GM18511 (cell line): ENCODE measurements around the gene HRH1.
"Not testable (repeated sequence)": the region's sequence is repeated elsewhere in the genome, so short reads cannot be mapped to it uniquely, and the experiment has no call there.

Source experiments
- ATAC-seq: cut with Tn5 transposase; IDR thresholded peaks from one replicate; pipeline ENCODE4 v1.9.1; 2021; ENCODE audit warnings: mild to moderate bottlenecking, moderate library complexity; ENCODE audit not compliant: unreplicated experiment

The HRH1 gene

DNA sequence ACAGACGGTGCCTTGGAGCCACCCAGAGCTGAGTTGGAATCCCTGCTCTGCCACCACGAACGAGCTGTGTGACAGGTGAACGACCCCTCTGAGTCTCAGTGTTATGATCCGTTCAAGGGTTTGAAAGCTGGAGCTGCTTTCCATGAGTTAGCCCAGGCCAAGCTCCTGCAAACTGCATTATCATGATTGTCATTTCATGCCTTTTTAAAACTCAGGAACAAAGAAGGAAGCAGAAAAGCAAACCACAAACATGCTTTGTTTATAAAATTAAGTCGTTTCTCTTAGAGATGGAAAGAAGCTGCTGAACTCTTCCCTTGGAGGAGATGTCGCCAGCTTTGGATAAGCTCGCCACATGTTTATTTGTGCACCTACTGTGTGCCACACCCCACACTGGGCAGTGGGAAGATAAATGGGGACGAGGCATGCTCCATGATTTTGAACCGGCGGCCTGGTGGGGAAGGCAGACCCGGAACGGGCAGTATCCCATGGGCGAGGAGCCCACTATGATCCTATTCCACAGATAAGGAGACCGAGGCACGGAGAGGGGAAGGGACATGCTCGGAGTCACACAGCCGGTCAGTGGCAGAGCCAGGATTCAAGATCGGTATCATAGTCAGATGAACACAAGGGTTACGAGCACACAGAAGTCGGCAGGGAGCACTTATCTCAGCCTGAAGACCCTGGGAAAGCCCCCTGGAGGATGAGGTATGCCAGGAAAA lies 15.9 kb downstream of the HRH1 start:
- no peak for ATAC-seq

DNA sequence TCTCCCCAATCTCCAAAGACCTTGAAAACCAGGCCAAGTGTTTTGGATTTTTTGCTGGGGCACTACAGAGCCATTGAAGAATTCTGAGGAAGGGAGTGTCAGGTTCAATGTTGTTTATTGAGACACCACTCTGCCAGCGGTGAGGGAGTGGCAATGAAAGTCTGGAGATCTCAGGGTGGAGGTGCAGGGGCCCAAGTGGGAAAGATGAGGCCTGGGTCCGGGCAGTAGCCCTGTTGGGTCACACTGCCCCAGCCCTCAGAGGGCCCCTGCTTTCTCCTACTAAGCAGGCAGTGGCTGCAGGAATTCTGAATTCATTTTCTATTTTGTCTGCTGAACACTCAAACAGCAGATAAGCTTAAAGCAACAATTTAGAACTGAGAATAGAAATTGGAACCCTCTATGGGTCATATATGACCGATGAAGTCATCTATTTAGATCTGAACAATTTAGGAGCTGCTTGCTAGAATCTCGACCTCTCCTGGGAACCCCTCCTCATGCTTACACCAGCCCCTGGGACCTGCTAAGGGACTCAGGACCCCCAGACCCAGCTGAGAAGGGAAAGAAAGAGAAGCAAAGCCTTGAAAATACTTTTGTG lies 17.9 kb downstream of the HRH1 start:
- no peak for ATAC-seq

DNA sequence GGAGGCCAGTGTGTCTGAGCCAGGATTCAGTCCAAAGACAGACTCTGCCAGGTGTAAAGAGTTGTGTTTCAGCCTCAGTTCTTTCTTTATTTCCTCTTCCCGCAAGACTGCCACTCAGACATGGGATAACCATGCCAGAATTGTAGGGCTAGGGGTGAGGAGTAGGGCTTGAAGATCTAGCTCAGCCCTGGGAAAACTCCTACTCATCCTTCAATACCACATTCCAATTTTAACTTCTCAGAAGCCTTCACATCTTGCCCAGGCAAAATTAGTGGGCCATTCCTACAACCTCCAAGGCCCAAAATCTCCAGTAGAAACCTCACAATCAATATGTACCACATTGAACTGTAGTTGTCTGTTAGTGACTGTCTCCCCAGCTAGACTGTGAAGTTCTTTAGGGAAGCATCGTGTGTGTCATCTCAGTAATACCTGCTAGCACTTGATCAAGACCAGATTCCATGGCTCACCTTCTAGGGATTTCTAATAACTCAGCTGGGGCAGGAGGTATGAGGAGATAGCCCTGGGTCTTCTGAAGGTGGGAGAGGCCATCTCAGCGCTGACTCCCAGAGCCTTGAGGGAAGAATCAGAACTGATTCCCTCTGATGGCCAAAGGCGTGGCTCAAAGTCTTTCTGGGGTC lies 19.7 kb downstream of the HRH1 start:
- no peak for ATAC-seq

DNA sequence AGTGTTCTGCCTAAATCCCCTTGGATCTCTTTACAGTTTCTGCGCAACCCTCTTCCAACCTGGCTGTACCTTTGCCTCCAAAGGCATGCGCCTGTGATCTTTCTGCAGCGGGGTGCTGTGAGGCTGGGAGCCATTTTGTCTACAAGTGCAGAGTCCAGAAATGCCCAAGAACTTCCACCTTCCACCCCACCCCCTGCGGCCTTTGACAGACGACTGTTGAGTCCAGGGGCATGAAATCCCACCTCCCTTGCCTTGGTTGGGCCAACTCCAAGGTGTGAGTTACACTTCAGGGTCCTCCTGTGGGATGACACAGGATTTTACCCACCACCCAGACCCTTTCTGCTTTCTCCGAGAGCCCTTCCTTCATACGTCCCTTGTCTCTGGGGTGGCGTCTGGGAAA lies 24.1 kb downstream of the HRH1 start:
- no peak for ATAC-seq

DNA sequence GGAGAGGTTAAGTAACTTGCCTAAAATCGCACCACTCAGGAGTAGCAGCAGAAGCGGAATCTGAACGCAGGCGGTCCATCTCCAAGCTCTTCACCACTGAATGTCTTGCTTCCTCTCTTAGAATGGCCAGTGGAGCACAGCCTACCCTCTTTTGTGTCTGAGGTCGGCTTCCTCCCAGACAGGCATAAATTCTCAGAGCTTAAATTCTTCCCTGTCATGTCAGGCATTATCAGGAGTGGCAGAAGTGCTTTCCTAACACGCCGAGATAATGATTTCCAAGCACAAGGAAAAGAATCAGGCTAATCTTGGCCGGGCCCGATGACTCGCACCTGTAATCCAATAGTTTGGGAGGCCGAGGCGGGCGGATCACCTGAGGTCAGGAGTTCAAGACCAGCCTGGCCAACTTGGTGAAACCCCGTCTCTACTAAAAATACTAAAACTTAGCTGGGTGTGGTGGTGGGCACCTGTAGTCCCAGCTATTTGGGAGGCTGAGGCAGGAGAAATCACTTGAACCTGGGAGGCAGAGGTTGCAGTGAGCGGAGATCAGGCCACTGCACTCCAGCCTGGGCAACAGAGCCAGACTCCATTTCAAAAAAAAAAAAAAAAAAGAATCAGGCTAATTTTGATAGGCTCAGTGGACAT lies 30.2 kb downstream of the HRH1 start:
- not testable (repeated sequence) for ATAC-seq

DNA sequence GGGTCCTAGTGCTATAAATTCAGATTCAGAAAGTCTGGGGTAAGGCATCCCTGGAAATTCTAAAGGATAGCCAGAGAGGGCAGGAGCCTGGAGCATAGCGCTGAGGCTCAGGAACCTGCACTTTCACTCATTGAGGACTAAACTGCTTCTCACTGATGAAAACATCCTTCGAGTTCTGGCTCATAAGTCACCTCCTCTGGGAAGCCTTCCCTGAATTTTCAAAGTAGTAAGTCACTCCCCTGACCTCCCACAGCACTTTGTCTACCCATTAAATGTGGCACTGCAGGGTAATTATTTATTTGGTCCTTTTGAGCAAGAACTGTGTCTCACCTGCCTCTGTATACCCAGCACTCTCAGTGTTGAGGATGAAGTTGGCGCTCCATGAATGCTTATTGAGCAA lies 30.9 kb downstream of the HRH1 start:
- ATAC-seq: no peak

DNA sequence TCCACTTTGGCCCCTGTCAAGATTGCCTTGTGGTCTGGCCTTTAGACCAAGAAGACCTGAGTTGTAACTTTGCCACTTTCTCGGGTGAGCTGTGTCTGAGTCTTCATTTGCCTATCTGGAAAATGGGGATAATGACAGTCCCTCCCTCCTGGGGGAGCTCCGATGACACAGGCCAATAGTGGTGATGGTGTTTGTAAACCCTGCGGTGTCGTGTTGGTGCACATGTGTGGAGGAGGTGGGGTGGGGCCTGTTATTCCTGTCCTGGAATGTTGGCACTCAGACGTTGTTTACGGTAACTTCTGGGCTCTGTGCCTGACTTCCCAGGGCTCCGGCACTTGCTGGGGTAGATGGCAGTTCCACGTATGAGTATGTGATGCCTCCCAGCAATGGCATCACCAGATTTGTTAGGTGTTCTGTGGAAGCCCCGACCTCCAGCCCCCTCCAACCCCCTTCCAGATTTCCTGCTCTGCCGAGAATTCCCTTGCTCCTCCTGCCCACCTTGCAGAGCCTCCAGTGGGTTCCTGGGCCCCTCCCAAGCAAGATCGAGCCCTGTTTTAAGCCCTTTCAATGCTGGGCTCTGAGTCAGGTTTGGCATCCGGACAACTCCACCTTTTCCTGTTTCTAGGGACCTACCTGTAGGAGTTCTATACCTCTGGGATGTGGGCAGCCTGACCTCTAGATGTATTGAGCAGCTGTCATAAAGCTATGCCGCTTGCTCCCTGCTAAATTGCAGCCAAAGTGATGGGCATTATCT lies 31.4 kb downstream of the HRH1 start:
- no peak for ATAC-seq

DNA sequence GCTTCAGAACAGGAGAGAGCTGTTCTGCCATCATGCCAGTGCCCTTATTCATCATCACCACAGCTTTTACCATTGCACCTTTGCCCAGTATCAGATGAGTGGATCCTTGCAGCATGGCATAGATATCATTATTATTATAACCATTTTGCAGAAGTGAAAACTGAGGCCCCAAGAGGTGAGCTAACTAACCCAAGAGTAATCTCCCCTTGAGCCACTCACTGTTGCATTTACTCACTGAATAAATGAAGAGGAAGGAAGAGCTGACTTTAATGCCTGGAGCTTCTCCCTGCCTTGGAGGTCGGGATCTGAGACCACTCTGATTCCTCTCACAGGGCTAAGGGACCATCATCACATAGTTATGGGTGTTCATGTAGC lies 32.0 kb downstream of the HRH1 start:
- ATAC-seq: no peak

DNA sequence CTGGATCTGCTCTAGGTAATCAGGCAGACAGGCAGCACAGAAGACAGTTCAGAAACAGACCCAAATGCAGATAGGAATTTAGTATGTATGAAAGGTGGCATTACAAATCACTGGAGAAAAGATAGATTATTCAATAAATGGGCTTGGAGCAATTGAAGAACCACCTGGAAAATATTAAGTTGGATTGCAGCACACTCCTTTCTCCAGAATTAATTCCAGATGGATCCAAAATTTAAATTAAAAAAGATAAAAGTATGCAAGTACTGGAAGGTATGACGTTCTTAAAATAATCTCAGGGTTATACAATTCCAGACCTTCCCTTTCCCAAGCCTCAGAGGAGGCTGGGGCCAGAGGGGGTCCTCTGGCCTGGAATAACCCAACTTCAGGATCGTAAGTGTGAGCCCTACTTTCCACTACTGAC lies 32.5 kb downstream of the HRH1 start:
- no peak for ATAC-seq

DNA sequence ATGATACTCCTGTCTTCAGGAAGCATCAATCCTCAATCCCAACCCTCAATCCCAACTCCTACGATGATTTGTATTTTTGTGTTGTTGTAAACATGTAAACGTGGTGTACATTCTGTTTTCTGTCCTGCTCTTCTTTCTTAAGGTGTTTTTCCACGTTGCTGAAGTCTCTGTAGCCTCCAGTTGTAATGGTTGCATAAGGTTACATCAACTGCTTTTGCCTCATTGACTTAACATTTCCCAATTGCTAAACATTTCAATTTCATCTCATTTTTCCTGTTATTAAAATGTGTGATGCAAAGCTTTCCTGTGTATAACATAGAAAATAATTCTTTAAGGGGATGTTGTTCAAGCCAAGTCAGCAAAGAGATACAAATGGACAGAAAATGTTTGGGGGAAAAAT lies 33.4 kb downstream of the HRH1 start:
- ATAC-seq: no peak

DNA sequence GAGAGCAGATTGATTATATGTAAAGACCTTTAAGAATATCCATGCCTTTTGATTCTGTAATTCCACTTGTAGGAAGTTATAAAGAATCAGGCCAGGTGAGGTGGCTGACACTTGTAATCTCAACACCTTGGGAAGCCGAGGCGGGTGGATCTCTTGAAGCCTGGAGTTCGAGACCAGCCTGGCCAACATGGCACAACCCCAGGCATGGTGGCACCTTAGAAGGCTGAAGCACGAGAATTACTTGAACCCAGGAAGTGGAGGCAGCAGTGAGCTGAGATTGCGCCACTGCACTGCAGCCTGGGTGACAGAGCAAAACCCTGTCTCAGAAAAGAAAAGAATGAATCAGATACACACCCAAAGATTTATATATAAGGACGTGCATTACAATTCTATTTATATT lies 33.9 kb downstream of the HRH1 start:
- no peak for ATAC-seq

DNA sequence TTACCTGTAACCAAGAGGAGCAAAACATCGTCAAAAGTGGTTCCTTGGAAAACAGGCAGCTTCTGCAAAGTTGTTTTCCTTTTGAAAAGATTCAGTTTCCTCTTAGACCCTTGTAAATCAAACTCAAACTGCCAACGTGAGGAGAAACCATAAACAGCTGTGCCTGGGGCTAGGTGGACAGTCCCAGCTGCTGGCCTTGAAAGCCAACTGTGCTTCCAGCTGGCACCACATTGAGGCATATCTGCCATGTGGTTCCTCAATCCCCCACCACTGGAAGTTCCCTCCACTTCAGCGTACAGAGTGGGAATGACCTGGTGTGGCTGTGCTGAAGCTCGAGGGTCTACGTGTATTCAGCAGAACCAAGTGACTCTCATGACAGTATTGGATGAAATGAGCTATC lies 40.9 kb downstream of the HRH1 start:
- ATAC-seq: no peak

DNA sequence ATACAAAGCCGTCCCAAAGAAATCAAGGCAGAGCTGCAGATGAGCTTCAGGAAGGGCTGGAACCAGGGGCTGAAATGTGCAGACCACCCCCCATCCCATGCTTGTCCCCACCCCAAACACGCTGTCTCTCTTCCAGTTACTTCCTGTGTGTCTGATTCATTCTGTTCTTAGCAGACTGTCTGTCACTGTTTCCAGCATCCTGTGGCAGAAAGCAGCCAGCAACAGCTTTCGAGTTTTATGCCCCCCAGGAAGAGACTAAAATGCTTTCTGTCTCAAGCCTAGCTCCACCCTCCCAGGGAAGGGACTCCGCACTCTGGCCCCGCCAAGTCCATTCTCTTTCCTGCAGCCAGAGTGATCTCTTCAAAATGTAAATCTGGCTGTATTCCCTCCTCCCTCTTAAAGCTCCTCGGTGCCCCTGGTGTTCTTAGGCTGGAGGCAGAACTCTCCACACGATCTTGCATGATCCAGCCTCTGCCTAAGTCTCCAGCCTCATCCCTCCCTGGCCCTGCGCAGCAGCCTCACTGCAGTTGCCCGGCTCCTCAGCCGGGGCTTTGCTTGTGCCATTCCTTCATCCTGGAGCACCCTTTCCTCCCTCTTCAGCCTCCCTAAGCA lies 41.5 kb downstream of the HRH1 start:
- no peak for ATAC-seq

DNA sequence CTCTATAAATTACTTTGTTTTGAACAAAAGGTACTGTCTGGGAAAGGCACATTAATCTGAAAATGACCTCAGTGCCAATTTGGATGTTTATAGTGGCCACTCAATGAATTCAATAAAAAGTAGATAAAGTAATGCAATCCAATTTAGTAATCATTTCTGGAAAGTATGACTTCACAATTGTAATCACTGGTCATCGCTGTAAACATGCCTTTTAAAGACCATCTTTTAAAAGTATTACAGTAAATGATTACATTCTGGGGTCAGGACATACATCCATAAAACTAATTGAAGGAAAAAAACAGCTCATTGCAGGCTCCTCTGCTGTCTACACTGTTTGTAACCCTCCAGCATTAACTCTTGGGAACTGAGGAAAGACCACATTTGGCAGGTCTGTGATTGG lies 43.2 kb downstream of the HRH1 start:
- ATAC-seq: no peak

DNA sequence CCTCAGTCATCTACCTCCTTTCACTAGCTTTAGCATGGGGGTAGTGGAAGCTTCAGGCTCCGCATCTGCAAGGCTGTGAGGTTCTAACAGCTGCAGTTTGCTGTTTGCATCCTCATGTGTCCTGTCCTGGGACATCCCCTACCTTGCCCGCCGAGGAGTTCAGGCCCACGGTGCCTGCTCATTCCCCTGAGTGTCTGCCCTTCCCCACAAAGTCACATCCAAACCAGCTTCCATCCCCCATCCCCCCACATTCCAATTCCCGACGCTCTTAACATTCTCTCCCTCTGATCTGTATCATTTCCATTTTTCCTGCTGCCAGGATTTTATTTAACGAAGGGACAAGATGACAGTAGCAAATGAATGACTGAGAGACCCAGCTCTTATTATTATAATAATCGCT lies 43.8 kb downstream of the HRH1 start:
- no peak for ATAC-seq

DNA sequence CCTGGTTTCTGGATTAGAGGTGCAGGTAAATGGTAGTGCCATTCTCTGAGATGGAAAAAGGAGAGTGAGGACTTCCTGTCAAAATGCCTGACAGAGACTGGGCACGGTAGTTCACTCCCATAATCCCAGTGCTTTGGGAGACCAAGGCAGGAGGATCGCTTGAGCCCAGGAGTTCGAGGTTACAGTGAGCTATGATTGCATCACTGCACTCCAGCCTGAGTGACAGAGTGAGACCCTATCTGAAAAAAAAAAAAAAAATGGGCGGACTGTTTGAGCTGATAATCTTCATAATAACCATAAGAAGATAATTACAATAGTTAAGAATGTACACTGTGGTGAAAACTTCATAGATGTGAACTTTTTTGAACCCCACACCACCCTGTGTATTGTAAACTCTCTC lies 44.2 kb downstream of the HRH1 start:
- no peak for ATAC-seq

DNA sequence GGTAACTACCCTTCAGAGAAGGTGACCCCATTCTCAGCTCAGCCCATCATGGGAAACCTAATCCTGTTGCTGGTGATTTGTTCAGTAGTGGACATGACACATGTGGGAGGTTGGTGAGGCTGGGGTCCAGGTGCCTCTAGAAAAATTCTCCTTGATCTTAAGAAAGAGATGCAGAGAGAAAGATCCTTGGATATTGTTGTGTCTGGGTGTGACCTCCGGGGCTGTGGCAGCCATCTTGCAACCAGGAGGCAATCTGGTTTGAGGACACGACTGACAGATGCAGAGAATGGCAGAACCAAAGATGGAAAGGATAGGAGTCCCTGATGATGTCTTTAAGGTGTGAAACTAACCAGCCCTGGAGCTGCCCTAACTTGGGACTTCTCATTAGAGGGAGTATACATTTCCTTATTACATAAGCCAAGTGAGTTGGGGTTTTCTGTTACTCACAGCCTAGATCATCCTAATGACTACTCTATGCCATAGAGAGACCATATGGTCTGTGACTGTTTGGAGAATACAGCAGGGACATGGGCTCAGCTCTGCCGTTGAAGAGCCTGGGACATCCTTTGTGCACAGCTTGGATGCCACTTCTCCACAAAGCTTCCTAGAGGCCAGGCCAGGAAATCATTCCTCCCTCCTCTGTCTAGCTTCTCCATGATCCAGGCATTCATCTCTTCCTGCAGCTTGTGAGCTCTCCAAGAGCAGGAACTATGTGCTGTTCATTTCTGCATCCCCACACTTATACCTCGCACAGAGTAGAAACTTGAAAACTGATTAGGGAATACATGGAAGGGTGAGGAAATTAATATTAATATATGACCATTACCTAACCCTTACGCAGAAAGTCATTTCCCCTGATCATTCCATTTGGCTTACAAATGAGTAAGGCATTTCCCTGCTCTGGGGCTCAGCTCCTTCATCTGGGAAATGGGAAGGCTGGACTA lies 45.9 kb downstream of the HRH1 start:
- ATAC-seq: no peak

DNA sequence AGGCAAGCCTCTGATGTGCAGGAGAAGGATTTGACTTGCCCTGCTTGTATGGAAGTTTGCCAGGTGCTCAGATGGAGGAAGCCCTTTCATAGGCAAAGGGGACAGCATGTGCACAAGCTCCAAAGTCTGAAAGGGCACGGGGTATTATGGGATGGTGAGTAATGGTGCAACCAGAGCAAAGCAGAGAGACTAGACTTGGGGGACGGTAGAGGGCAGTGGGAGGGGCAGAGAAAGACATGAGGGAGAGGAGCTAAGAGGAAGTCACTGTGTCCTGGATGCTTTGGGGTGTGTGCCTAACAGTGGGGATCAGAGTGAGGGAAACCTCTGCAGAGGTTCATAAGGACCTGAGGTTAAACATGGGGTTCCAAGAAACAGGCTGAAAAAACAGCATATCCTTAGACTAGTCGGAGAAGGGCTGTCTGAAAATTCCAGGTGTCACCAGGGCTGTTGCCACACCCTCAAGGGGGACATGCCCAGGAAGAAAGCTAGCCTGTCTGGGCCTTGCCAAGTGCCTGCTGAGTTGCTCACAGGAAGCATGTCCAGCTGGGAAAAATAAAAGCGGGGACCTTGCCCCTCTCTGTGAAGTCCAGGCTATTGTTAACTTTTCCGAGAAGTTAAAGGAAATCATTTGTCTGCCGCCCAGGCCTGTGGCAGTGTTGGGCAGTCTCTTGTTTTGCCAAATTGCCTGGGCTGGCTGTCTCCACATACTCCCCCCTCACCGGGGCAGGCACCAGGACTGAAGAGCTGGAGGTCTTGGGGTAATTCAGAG lies 47.1 kb downstream of the HRH1 start:
- ATAC-seq: no peak

DNA sequence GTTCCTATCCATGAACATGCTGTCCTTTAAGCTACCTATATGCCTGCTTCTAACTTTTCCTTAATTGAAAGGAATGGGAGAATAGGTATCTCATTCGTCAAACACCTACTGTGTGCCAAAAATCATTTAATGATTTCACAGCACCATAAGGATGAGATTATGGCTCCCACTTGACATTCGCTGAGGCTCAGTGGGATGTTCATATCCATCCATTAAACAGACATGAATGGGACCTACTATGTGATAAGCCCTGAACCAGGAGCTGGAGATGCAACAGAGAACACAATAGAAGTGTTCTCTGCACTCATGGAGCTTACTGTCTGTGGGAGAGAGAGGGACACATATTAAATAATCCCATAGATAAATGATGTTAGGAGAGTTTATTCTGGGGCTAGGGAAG lies 49.7 kb downstream of the HRH1 start:
- ATAC-seq: no peak
